GM12801 (cell line): ENCODE data around the gene KIAA0825.

ENCODE experiments used
- TF ChIP-seq, protein P1 (sequence below): IDR thresholded peaks from one replicate; pipeline ENCODE4 v1.5.1; 2011; ENCODE audit warnings: control low read depth; ENCODE audit not compliant: insufficient read length; ENCODE audit errors: extremely low read depth

The KIAA0825 gene

GRCh38 chr5:94385767-94386166 is 232.6 kb downstream of the KIAA0825 start:
- TF ChIP-seq, protein P1, sequence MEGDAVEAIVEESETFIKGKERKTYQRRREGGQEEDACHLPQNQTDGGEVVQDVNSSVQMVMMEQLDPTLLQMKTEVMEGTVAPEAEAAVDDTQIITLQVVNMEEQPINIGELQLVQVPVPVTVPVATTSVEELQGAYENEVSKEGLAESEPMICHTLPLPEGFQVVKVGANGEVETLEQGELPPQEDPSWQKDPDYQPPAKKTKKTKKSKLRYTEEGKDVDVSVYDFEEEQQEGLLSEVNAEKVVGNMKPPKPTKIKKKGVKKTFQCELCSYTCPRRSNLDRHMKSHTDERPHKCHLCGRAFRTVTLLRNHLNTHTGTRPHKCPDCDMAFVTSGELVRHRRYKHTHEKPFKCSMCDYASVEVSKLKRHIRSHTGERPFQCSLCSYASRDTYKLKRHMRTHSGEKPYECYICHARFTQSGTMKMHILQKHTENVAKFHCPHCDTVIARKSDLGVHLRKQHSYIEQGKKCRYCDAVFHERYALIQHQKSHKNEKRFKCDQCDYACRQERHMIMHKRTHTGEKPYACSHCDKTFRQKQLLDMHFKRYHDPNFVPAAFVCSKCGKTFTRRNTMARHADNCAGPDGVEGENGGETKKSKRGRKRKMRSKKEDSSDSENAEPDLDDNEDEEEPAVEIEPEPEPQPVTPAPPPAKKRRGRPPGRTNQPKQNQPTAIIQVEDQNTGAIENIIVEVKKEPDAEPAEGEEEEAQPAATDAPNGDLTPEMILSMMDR = no peak

- TF ChIP-seq, protein P1 = no peak
Observed at GRCh38 chr5:94378062-94378461, 240.3 kb downstream of the KIAA0825 start.

DNA sequence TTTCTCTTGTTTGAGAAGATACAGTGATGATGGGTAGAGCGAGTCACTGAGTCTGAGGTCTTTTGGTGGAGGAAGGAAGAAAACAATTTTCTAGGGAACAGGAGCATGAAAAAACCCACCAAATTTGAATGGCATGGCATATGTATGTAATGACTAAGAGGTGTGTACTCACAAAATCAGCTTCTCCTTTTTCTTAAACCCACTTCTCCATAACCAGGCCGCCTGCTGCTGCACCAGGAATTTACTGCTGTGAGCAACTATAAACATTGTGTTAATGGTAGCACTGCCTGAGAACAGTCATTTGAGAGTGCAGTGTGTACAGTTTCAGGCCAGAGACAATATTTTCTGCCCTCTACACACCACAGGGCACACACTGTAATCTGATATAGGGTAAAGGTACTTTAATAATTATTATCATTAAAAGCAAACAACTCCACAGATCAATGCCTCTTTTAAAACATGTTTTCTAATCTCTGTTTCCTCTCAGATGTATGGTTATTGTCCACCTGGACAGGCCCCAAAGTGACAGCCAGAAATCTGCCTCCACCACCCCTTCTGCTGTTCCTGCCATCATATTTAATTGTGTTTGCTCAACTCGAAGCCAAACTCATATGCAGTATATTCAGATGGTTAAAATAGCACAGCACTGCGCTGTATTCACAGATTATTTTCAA is 241.6 kb downstream of the KIAA0825 start:
- TF ChIP-seq, protein P1 = no peak

DNA sequence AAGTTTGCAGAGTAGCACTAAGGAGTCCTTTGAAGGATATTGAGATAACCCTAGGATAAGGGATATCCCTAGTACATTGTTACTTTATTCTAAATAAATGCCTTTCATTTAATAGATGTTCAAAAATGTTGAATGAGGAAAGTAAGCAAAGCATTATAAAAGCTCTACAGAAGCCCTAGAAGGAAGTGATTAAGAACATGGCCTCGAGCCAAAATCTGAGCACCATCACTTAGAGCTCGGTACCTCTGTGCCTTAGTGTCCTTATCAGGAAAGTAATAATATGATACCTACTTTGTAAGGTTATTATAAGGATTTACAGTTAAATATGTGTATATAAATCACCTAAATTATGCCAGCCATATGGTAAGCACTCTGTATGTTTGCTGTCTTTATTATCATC is 242.6 kb downstream of the KIAA0825 start:
- TF ChIP-seq, protein P1 = no peak

DNA sequence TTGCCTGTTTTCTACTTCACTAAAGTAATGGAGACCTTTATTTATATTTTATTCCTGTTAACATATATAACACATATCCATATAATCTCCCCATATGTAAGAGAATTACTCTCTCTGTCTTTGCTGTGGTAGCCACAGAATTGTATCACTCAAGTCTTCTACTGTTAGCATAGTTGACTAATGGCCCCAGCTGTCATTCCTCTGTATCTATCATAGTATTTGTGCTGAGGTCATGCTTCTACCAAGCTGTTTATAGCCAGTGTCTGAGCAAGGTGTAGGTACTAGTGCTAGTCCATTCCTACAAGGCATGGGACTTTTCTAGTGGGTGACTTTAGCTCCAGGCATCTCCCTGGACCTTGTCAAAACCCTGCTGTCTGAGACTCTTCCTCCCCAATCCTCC is 244.1 kb downstream of the KIAA0825 start:
- TF ChIP-seq, protein P1 = no peak

GRCh38 chr5:94367900-94368299 is 250.5 kb downstream of the KIAA0825 start:
- TF ChIP-seq, protein P1 = no peak

DNA sequence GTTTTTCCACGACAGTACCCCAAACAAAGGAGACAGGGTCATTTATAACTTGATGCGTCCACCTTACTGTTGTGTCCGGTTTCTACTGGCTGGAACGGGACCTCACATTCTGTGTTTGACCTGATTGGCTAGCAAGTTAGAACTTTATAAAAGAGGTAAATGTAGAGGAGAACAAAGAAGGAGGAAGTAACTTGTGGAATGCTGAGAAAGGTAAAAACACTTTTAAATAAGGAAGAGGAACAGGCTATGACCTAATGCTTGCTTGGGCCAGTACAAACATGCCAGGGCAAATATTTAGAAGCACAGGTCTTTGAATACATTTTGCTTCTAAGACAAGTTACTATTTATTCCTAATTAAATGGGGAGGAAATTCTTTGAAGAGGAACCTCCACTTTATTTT is 251.6 kb downstream of the KIAA0825 start:
- TF ChIP-seq, protein P1 = no peak

GRCh38 chr5:94362857-94363256 is 255.5 kb downstream of the KIAA0825 start:
- TF ChIP-seq, protein P1 = no peak
